Sigmoid colon (tissue), 7 donors: Measurements from ENCODE around the gene TAS2R50. TPM values are rescaled to one million over a fixed set of nuclear protein-coding genes. Genes with fewer than 3 reads are reported as not detected.

Experiments used
- DNase-seq: peaks from one replicate; pipeline ENCODE4 v3.0.0-alpha.2; 2019
- H3K27ac ChIP-seq, 4 donors: fragments of 200-600 bp; sonication (generic); one replicate each; pipeline ENCODE4 v1.5.1; 2016 to 2019; ENCODE audit warnings: mild to moderate bottlenecking in 1 of 4
- H3K27me3 ChIP-seq, 3 donors: fragments of 200-600 bp; sonication (generic); one replicate each; pipeline ENCODE4 v1.5.1; 2019; ENCODE audit warnings: mild to moderate bottlenecking in 1 of 3
- H3K36me3 ChIP-seq, 4 donors: fragments of 200-600 bp; sonication (generic); one replicate each; pipeline ENCODE4 v1.5.1; 2016 to 2019
- H3K4me1 ChIP-seq, 4 donors: fragments of 200-600 bp; sonication (generic); one replicate each; pipeline ENCODE4 v1.5.1; 2017 to 2019
- H3K4me3 ChIP-seq, 4 donors: fragments of 200-600 bp; sonication (generic); one replicate each; pipeline ENCODE4 v1.5.1; 2017 to 2019; ENCODE audit warnings: mild to moderate bottlenecking in 2 of 4, moderate library complexity in 1 of 4
- H3K9me3 ChIP-seq, 4 donors: fragments of 200-600 bp in 3 of 4; sonication (generic) in 3 of 4; one replicate each; pipeline versions ENCODE4 v1.5.1 to v1.6.1; 2013 to 2019
- POLR2A ChIP-seq, 2 donors: fragments of 450-650 bp; IDR thresholded peaks; one replicate each; pipeline ENCODE4 v1.6.1; 2016; ENCODE audit warnings: antibody characterized with exemption in 2 of 2, mild to moderate bottlenecking in 2 of 2, moderate library complexity in 2 of 2
- POLR2AphosphoS5 ChIP-seq, 4 donors: sonication (generic); formaldehyde crosslinking; IDR thresholded peaks; one replicate each; pipeline ENCODE4 v1.6.1; 2017; ENCODE audit warnings: antibody characterized with exemption in 4 of 4
- WGBS, 2 donors: extraction: QIAGEN DNeasy Blood & Tissue Kit; methylation state at CpG; one replicate each; pipeline ENCODE4 v1.1.7; 2013; 5-methylcytosine and 5-hydroxymethylcytosine counted together
- intact Hi-C: fragments of 100-400 bp; cut with DNase I; formaldehyde crosslinking; loops from one replicate; pipeline ENCODE4 v1.15.1; 2023
- polyA plus RNA-seq, 3 donors: library from polyadenylated mRNA; stranded (reverse); fragments of 200-250 nt; gene quantifications; one replicate each; pipeline ENCODE4 v1.2.3, GENCODE V29; 2013
- total RNA-seq, 4 donors: library from RNA; depleted of rRNA; stranded (reverse); fragments of >200 nt; gene quantifications; one replicate each; pipeline ENCODE4 v1.1.0, GENCODE V29; 2016
- donor health status: healthy with polysubstance abuse.
- donor health status: Bipolar disorder and iron deficiency.
- donor health status: healthy.

TAS2R50 gene
- total and polyA plus RNA-seq, 7 donors, result 0.28 to 4.6 (median 1.8) TPM; not detected in 2

- intact Hi-C loops, result no loop called here
- Histone ChIP-seq H3K27ac (no peak overlapping the region), H3K4me3 (no peak overlapping the region), H3K36me3 (no peaks in the 10 kb centered on the region), H3K9me3 (no peaks in the 10 kb centered on the region), H3K4me1 (no peaks in the 10 kb centered on the region), H3K27me3 (no peaks in the 10 kb centered on the region)
- TF ChIP-seq POLR2A (IDR thresholded peaks at IDR 0.05), result no peak
- no peak for TF ChIP-seq POLR2AphosphoS5 (IDR thresholded peaks at IDR 0.05)
- DNase-seq, result no peak
- 73 to 98% methylated on average over 1 of the region's 1 CpG for WGBS, 2 donors
These were observed 50.2 kb downstream of the TAS2R50 start for GRCh38 chr12:10936506-10936905.

Other genes starting within 250 kb of the TAS2R50 start
- not detected for gene TAS2R7, start 184.3 kb downstream of the TAS2R50 start, total RNA-seq
- not detected for gene TAS2R7, start 184.3 kb downstream of the TAS2R50 start, polyA plus RNA-seq
- under 1 TPM in 1 of 4 donors, not detected in 3; 0.49 TPM for gene TAS2R8, start 179.6 kb downstream of the TAS2R50 start, total RNA-seq
- not detected for gene TAS2R8, start 179.6 kb downstream of the TAS2R50 start, polyA plus RNA-seq
- gene TAS2R9, start 176.7 kb downstream of the TAS2R50 start, total RNA-seq, result not detected
- not detected for gene TAS2R9, start 176.7 kb downstream of the TAS2R50 start, polyA plus RNA-seq
- gene TAS2R10, start 160.6 kb downstream of the TAS2R50 start, total RNA-seq, result 1 to 10 TPM in 1 of 4 donors, under 1 TPM in 2, not detected in 1; 0.33 to 2.9 (median 0.54) TPM
- under 1 TPM in 1 of 3 donors, not detected in 2; 0.09 TPM for gene TAS2R10, start 160.6 kb downstream of the TAS2R50 start, polyA plus RNA-seq
- 1 to 10 TPM in 3 of 4 donors, under 1 TPM in 1; 0.68 to 4.4 (median 1.4) TPM for gene PRR4, start 137.4 kb downstream of the TAS2R50 start, total RNA-seq
- 1 to 10 TPM in 2 of 3 donors, not detected in 1; 1.2 to 2.8 TPM for gene PRR4, start 137.4 kb downstream of the TAS2R50 start, polyA plus RNA-seq
- gene PRH1, start 102.7 kb downstream of the TAS2R50 start, total RNA-seq, result 10 to 100 TPM; 20.9 to 53.9 (median 25.1) TPM
- gene PRH1, start 102.7 kb downstream of the TAS2R50 start, polyA plus RNA-seq, result 1 to 10 TPM in 2 of 3 donors, not detected in 1; 2.1 to 2.6 TPM
- 1 to 10 TPM; 1.1 to 4.1 (median 2.8) TPM for gene TAS2R13, start 77.3 kb downstream of the TAS2R50 start, total RNA-seq
- under 1 TPM in 1 of 3 donors, not detected in 2; 0.20 TPM for gene TAS2R13, start 77.3 kb downstream of the TAS2R50 start, polyA plus RNA-seq
- gene PRH2, start 57.7 kb downstream of the TAS2R50 start, total RNA-seq, result 1 to 10 TPM in 2 of 4 donors, not detected in 2; 1.2 to 1.4 TPM
- gene PRH2, start 57.7 kb downstream of the TAS2R50 start, polyA plus RNA-seq, result not detected
- 1 to 10 TPM; 3.3 to 6.9 (median 6.2) TPM for gene TAS2R14, start 47.6 kb downstream of the TAS2R50 start, total RNA-seq
- 1 to 10 TPM in 1 of 3 donors, not detected in 2; 1.1 TPM for gene TAS2R14, start 47.6 kb downstream of the TAS2R50 start, polyA plus RNA-seq
- 1 to 10 TPM; 2.6 to 6.4 (median 4.6) TPM for gene TAS2R20, start 11.4 kb upstream of the TAS2R50 start, total RNA-seq
- under 1 TPM in 1 of 3 donors, not detected in 2; 0.50 TPM for gene TAS2R20, start 11.4 kb upstream of the TAS2R50 start, polyA plus RNA-seq
- 1 to 10 TPM; 5.0 to 8.6 (median 6.5) TPM for gene TAS2R19, start 35.7 kb upstream of the TAS2R50 start, total RNA-seq
- gene TAS2R19, start 35.7 kb upstream of the TAS2R50 start, polyA plus RNA-seq, result under 1 TPM in 1 of 3 donors, not detected in 2; 0.41 TPM
- 1 to 10 TPM; 3.9 to 9.2 (median 7.3) TPM for gene TAS2R31, start 44.5 kb upstream of the TAS2R50 start, total RNA-seq
- gene TAS2R31, start 44.5 kb upstream of the TAS2R50 start, polyA plus RNA-seq, result under 1 TPM in 1 of 3 donors, not detected in 2; 0.44 TPM
- 1 to 10 TPM; 2.3 to 5.0 (median 3.1) TPM for gene TAS2R46, start 75.4 kb upstream of the TAS2R50 start, total RNA-seq
- under 1 TPM in 1 of 3 donors, not detected in 2; 0.07 TPM for gene TAS2R46, start 75.4 kb upstream of the TAS2R50 start, polyA plus RNA-seq
- gene TAS2R43, start 105.4 kb upstream of the TAS2R50 start, total RNA-seq, result 1 to 10 TPM; 2.1 to 10.0 (median 3.6) TPM
- gene TAS2R43, start 105.4 kb upstream of the TAS2R50 start, polyA plus RNA-seq, result not detected
- 10 to 100 TPM in 1 of 4 donors, 1 to 10 TPM in 3; 8.1 to 10.5 (median 9.4) TPM for gene TAS2R30, start 147.7 kb upstream of the TAS2R50 start, total RNA-seq
- gene TAS2R30, start 147.7 kb upstream of the TAS2R50 start, polyA plus RNA-seq, result under 1 TPM in 1 of 3 donors, not detected in 2; 0.36 TPM
- gene SMIM10L1, start 184.3 kb upstream of the TAS2R50 start, total RNA-seq, result 10 to 100 TPM; 11.1 to 17.8 (median 14.3) TPM
- gene SMIM10L1, start 184.3 kb upstream of the TAS2R50 start, polyA plus RNA-seq, result 1 to 10 TPM; 7.6 to 8.6 (median 7.8) TPM
- not detected for gene TAS2R42, start 200.0 kb upstream of the TAS2R50 start, total RNA-seq
- not detected for gene TAS2R42, start 200.0 kb upstream of the TAS2R50 start, polyA plus RNA-seq